SK-N-SH (cell line): ENCODE results near the gene BUB3. TPM values are rescaled to one million over a fixed set of nuclear protein-coding genes. Genes with fewer than 3 reads are reported as not detected.

Source experiments
- CTCF ChIA-PET: fragments of 300-600, 350-600 bp; formaldehyde crosslinking; extraction: SDS; loops from one replicate; lab custom pipeline; 2021; lab: Yijun Ruan, JAX
- POLR2A ChIA-PET: fragments of 350-600 bp; sonication (Branson Sonifier 250); formaldehyde crosslinking; extraction: SDS; loops from one replicate; lab custom pipeline; 2020; ENCODE audit warnings: antibody characterized with exemption, inconsistent platforms; lab: Yijun Ruan, JAX
- DNase-seq: peaks from one replicate; pipeline ENCODE4 v3.0.0; 2012
- H2AFZ ChIP-seq: fragments of 200-600 bp; sonication (generic); 2 replicates; pipeline ENCODE4 v1.8.1; 2016; ENCODE audit warnings: antibody characterized with exemption, mild to moderate bottlenecking, low read depth
- H3F3A ChIP-seq: fragments of 200-600 bp; sonication (generic); replicated peaks from 2 replicates; pipeline ENCODE3; 2016; ENCODE audit warnings: antibody characterized with exemption, mild to moderate bottlenecking; ENCODE audit not compliant: insufficient read depth
- H3K27ac ChIP-seq, 2 experiments: fragments of 200-500 bp in 1 of 2; fragments of 200-600 bp in 1 of 2; sonication (Bioruptor generic) in 1 of 2; sonication (generic), shearing (Covaris generic) in 1 of 2; 2 replicates each; pipeline versions ENCODE4 v1.5.1 to v1.6.1; 2014 to 2016; ENCODE audit warnings: low read depth in 2 of 2, inconsistent platforms in 1 of 2, low read length in 1 of 2, mild to moderate bottlenecking in 1 of 2, mixed read lengths in 1 of 2
- H3K27me3 ChIP-seq: fragments of 200-600 bp; sonication (generic), shearing (Covaris generic); 2 replicates; pipeline ENCODE4 v1.6.1; 2016; ENCODE audit warnings: mixed run types; ENCODE audit not compliant: insufficient read depth
- H3K36me3 ChIP-seq, 2 experiments: fragments of 200-500 bp in 1 of 2; fragments of 200-600 bp in 1 of 2; sonication (Bioruptor generic) in 1 of 2; sonication (generic) in 1 of 2; replicated peaks in 1 of 2; 2 replicates each; pipeline versions ENCODE3 to v1.5.1; 2014 to 2016; ENCODE audit warnings: low read length in 1 of 2, mild to moderate bottlenecking in 1 of 2; ENCODE audit not compliant: insufficient read depth in 2 of 2, control insufficient read depth in 1 of 2
- H3K4me1 ChIP-seq, 2 experiments: fragments of 200-500 bp in 1 of 2; fragments of 200-600 bp in 1 of 2; sonication (Bioruptor generic) in 1 of 2; sonication (generic), shearing (Covaris generic) in 1 of 2; 2 replicates each; pipeline versions ENCODE4 v1.5.1 to v1.6.1; 2014 to 2016; ENCODE audit warnings: low read depth in 1 of 2, low read length in 1 of 2, mixed run types in 1 of 2; ENCODE audit not compliant: insufficient read depth in 2 of 2, control insufficient read depth in 1 of 2
- H3K4me2 ChIP-seq: fragments of 200-600 bp; sonication (generic), shearing (Covaris generic); 2 replicates; pipeline ENCODE4 v1.6.1; 2017; ENCODE audit warnings: mixed run types
- H3K4me3 ChIP-seq, 2 experiments: fragments of 200-500 bp in 1 of 2; fragments of 200-600 bp in 1 of 2; sonication (Bioruptor generic) in 1 of 2; sonication (generic), shearing (Covaris generic) in 1 of 2; 2 replicates each; pipeline versions ENCODE4 v1.5.1 to v1.8.1; 2014 to 2016; ENCODE audit warnings: low read depth in 2 of 2, inconsistent platforms in 1 of 2, low read length in 1 of 2, mild to moderate bottlenecking in 1 of 2, mixed read lengths in 1 of 2, moderate library complexity in 1 of 2
- H3K79me2 ChIP-seq: fragments of 200-600 bp; sonication (generic); 2 replicates; pipeline ENCODE4 v1.8.1; 2017; ENCODE audit warnings: mild to moderate bottlenecking; ENCODE audit not compliant: insufficient read depth
- H3K9ac ChIP-seq: fragments of 200-600 bp; sonication (generic); 2 replicates; pipeline ENCODE4 v1.6.1; 2017; ENCODE audit warnings: mixed run types
- H3K9me2 ChIP-seq: fragments of 200-600 bp; sonication (generic); 2 replicates; pipeline ENCODE4 v1.6.1; 2017; ENCODE audit warnings: mixed run types
- H3K9me3 ChIP-seq: fragments of 200-600 bp; sonication (generic); 2 replicates; pipeline ENCODE4 v1.6.1; 2017; ENCODE audit warnings: mixed run types, mild to moderate bottlenecking, moderate library complexity
- H4K20me1 ChIP-seq: fragments of 200-600 bp; sonication (generic); 2 replicates; pipeline ENCODE4 v1.6.1; 2017; ENCODE audit warnings: mild to moderate bottlenecking, mixed run types; ENCODE audit not compliant: insufficient read depth
- CTCF ChIP-seq: fragments of 200-600 bp; sonication (generic); IDR thresholded peaks from 2 replicates; pipeline ENCODE4 v1.6.1; 2017; ENCODE audit warnings: antibody characterized with exemption, mild to moderate bottlenecking, moderate library complexity
- ELF1 ChIP-seq: IDR thresholded peaks from 2 replicates; pipeline ENCODE4 v1.4.0; 2012
- EZH2phosphoT487 ChIP-seq: fragments of 200-600 bp; sonication (generic); IDR thresholded peaks from 2 replicates; pipeline ENCODE4 v1.6.1; 2017; ENCODE audit warnings: low read depth, mixed run types, mild to moderate bottlenecking, antibody characterized with exemption, moderate library complexity, borderline replicate concordance
- FOSL2 ChIP-seq: IDR thresholded peaks from 2 replicates; pipeline ENCODE4 v1.4.0; 2012; ENCODE audit warnings: low read depth, mild to moderate bottlenecking, moderate library complexity, borderline replicate concordance
- FOXJ3 ChIP-seq: sonication (generic); formaldehyde crosslinking; IDR thresholded peaks from 2 replicates; pipeline ENCODE4 v1.5.1; 2020; ENCODE audit warnings: mild to moderate bottlenecking, missing genetic modification reagents
- FOXM1 ChIP-seq: IDR thresholded peaks from 2 replicates; pipeline ENCODE4 v1.4.0; 2012; ENCODE audit warnings: low read depth, mild to moderate bottlenecking
- GABPA ChIP-seq: IDR thresholded peaks from 2 replicates; pipeline ENCODE4 v1.4.0; 2012; ENCODE audit warnings: low read depth, mild to moderate bottlenecking
- IRF3 ChIP-seq: fragments of 150-350 bp; IDR thresholded peaks from 2 replicates; pipeline ENCODE4 v1.6.1; 2016; ENCODE audit warnings: mild to moderate bottlenecking, low read depth, low read length
- NFIC ChIP-seq: IDR thresholded peaks from 2 replicates; pipeline ENCODE4 v1.4.0; 2012; ENCODE audit warnings: borderline replicate concordance
- NRF1 ChIP-seq: IDR thresholded peaks from 2 replicates; pipeline ENCODE4 v1.6.1; 2012; ENCODE audit warnings: low read depth, mild to moderate bottlenecking, low read length
- PBX3 ChIP-seq: IDR thresholded peaks from 2 replicates; pipeline ENCODE4; 2012
- RAD21 ChIP-seq: IDR thresholded peaks from 2 replicates; pipeline ENCODE4 v1.6.1; 2012; ENCODE audit warnings: mild to moderate bottlenecking, low read length
- RFX5 ChIP-seq: IDR thresholded peaks from 2 replicates; pipeline ENCODE4 v1.6.1; 2012; ENCODE audit warnings: mild to moderate bottlenecking, improper control_type of control experiment, low read length
- SIN3A ChIP-seq: IDR thresholded peaks from 2 replicates; pipeline ENCODE4 v1.6.1; 2012; ENCODE audit warnings: low read depth, mild to moderate bottlenecking, low read length, moderate library complexity, borderline replicate concordance
- SMC3 ChIP-seq: IDR thresholded peaks from 2 replicates; pipeline ENCODE4 v1.6.1; 2012; ENCODE audit warnings: low read depth, low read length, improper control_type of control experiment
- TEAD4 ChIP-seq: IDR thresholded peaks from 2 replicates; pipeline ENCODE4 v1.4.0; 2012; ENCODE audit warnings: mild to moderate bottlenecking, borderline replicate concordance; ENCODE audit not compliant: insufficient read depth
- USF2 ChIP-seq: fragments of 150-350 bp; IDR thresholded peaks from 2 replicates; pipeline ENCODE4 v1.6.1; 2017; ENCODE audit warnings: antibody characterized with exemption, low read length, low read depth, borderline replicate concordance
- YY1 ChIP-seq: IDR thresholded peaks from 2 replicates; pipeline ENCODE4 v1.4.0; 2012; ENCODE audit warnings: low read depth, mild to moderate bottlenecking
- WGBS: methylation state at CpG from one replicate; pipeline ENCODE4 v1.1.6; 2017; ENCODE audit warnings: low lambda C conversion rate; 5-methylcytosine and 5-hydroxymethylcytosine counted together
- polyA plus RNA-seq, 3 experiments: library from polyadenylated mRNA; depleted of rRNA; stranded (reverse); fragments of >200 nt; gene quantifications; 2 replicates each; pipeline ENCODE4 v1.2.3, GENCODE V29; 2012

Gene BUB3
- polyA plus RNA-seq, 1 of the 3 experiments (the other 2 are of a cell fraction) = 202 TPM

GRCh38 chr10:123149162-123149567 is 5.0 kb upstream of the BUB3 start:
- DNase-seq = peak; percentile 42
- Histone ChIP-seq H3K4me2 (peak overlapping the region; percentile 79), H2AFZ (peak overlapping the region; percentile 78; the same call in 1 of the 2 replicates), H3K4me1 (peaks cover 0 to 23% of the 10 kb centered on the region in 2 experiments; a peak in 2 of 4 replicates), H3K4me3 (no peak overlapping the region; a peak in 1 of 4 replicates), H3K27me3 (peaks cover 86% of the 10 kb centered on the region), H3F3A (no peaks in the 10 kb centered on the region), H3K9me3 (no peaks in the 10 kb centered on the region), H3K79me2 (no peaks in the 10 kb centered on the region), H3K9ac (no peak overlapping the region), H3K36me3 (no peaks in the 10 kb centered on the region), H3K27ac (no peak overlapping the region), H4K20me1 (no peaks in the 10 kb centered on the region), H3K9me2 (no peaks in the 10 kb centered on the region)
- POLR2A ChIA-PET = interaction anchor here (0.9 kb wide), 1 partner anchor 28 kb away, joined by 3 read pairs; no protein-coding TSS in a partner anchor
- TF ChIP-seq SMC3 (no peak), SIN3A (no peak), FOXM1 (no peak), IRF3 (no peak), EZH2phosphoT487 (no peak), ELF1 (no peak), PBX3 (no peak), USF2 (no peak), GABPA (no peak), RFX5 (no peak), NFIC (no peak), TEAD4 (no peak), FOSL2 (no peak), YY1 (no peak), FOXJ3 (CRISPR knock-in tag) (no peak), CTCF (no peak), RAD21 (no peak), NRF1 (no peak)
- 40% methylated on average over 12 of the region's 12 CpGs for WGBS
- CTCF ChIA-PET = interaction anchor here (1.0 to 2.8 kb wide), 7 partner anchors 9 to 413 kb away, joined by 3 to 22 read pairs (median 5); no protein-coding TSS in a partner anchor
